ENCODE results near the gene POLN.

POLN gene

GRCh38 chr4:2093265-2093664 lies 148.7 kb downstream of the POLN start:
- Histone ChIP-seq H3K4me3 (no peak overlapping the region), H3K36me3 (ENCODE audit: insufficient read depth, low read length) (no peaks in the 10 kb centered on the region), H3K27ac (no peak overlapping the region), H3K9ac (ENCODE audit: insufficient read length) (no peak overlapping the region), H3K9me3 (ENCODE audit: low read depth, low read length) (no peaks in the 10 kb centered on the region)
- no peak for TF ChIP-seq FOXP2 (optimal IDR thresholded peaks at IDR 0.05; ENCODE audit: control extremely low read depth, extremely low read length, insufficient read depth)
- TF ChIP-seq EZH2 (IDR thresholded peaks at IDR 0.05): no peak
- no peak for TF ChIP-seq POLR2AphosphoS5 (IDR thresholded peaks at IDR 0.05; ENCODE audit: borderline replicate concordance, low read depth, low read length)
- DNase-seq (ENCODE audit: low read depth, low spot score): no peak

- no peak for DNase-seq (ENCODE audit: low read depth, low spot score)
- Histone ChIP-seq H3K9me3 (ENCODE audit: low read depth, low read length) (no peaks in the 10 kb centered on the region), H3K4me3 (no peak overlapping the region), H3K36me3 (ENCODE audit: insufficient read depth, low read length) (no peaks in the 10 kb centered on the region), H3K27ac (no peak overlapping the region), H3K9ac (ENCODE audit: insufficient read length) (no peak overlapping the region)
- TF ChIP-seq FOXP2 (optimal IDR thresholded peaks at IDR 0.05; ENCODE audit: control extremely low read depth, extremely low read length, insufficient read depth) (no peak), POLR2AphosphoS5 (IDR thresholded peaks at IDR 0.05; ENCODE audit: borderline replicate concordance, low read depth, low read length) (no peak)
These were observed 149.3 kb downstream of the POLN start for GRCh38 chr4:2092669-2093053.

DNA sequence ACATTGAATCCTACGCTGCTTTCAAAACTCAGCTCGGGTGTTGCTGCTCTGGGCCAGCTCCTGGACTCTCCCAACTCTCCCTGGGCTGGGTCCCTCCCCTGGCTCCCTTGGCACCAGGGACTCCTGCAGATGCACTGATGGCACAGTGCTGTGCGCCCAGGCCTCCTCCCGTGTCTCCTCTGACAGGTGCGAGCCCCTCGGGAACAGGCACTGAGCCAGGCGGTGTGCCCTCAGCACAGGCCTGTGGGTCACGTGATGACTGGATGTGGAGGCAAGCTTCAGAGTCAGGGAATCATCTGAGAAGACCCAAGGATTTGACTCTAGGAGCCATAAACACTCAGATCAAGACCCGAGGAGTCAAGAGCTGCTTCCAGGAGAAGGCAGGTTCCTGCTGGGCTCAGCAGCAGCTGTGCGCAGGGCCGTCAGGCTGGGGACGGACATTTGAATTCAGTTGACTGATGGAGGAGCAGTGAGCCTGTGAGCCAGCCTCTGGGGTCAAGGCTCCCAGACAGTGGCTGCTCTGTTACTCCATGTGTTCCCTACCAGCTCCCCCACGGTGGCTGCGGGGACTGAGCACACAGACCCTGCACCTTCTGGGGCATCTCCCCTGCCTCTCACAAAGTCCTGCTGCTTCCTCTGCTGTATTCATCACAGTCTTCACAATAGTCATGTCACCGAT lies 149.8 kb downstream of the POLN start:
- DNase-seq (ENCODE audit: low read depth, low spot score): no peak
- H3K36me3 ChIP-seq (ENCODE audit: insufficient read depth, low read length): no peaks in the 10 kb centered on the region
- no peak overlapping the region for H3K9ac ChIP-seq (ENCODE audit: insufficient read length)
- no peak for TF ChIP-seq POLR2AphosphoS5 (IDR thresholded peaks at IDR 0.05; ENCODE audit: borderline replicate concordance, low read depth, low read length)
- TF ChIP-seq FOXP2 (optimal IDR thresholded peaks at IDR 0.05; ENCODE audit: control extremely low read depth, extremely low read length, insufficient read depth): no peak
- no peak for TF ChIP-seq EZH2 (IDR thresholded peaks at IDR 0.05)
- H3K9me3 ChIP-seq (ENCODE audit: low read depth, low read length): no peaks in the 10 kb centered on the region
- H3K27ac ChIP-seq: no peak overlapping the region
- H3K4me3 ChIP-seq: no peak overlapping the region

DNA sequence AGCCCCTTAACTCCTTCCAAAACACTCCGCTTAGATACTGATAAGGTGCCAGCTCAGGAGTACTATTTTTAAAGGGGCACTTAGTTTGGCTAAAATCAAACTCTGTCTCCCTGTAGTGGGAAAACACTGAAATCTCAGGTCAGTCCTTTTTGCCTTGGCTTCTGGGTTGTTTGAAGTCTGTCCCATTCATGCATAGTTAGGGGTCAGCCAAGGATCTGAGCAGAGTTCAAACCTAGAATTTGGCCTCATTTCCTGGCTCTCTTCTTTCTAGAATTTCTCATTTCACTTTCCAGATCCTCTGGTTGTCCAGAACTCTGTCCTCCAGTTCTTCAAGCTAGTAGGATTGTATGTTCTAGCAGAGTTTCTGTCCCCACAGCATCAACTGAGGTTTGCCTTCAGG lies 151.3 kb downstream of the POLN start:
- Histone ChIP-seq H3K9ac (ENCODE audit: insufficient read length) (no peak overlapping the region), H3K4me3 (no peak overlapping the region), H3K9me3 (ENCODE audit: low read depth, low read length) (no peaks in the 10 kb centered on the region), H3K27ac (no peak overlapping the region), H3K36me3 (ENCODE audit: insufficient read depth, low read length) (no peaks in the 10 kb centered on the region)
- DNase-seq (ENCODE audit: low read depth, low spot score): no peak
- no peak for TF ChIP-seq EZH2 (IDR thresholded peaks at IDR 0.05)

GRCh38 chr4:2089222-2089621 lies 152.7 kb downstream of the POLN start:
- no peaks in the 10 kb centered on the region for H3K9me3 ChIP-seq (ENCODE audit: low read depth, low read length)
- DNase-seq (ENCODE audit: low read depth, low spot score): no peak
- H3K9ac ChIP-seq (ENCODE audit: insufficient read length): no peak overlapping the region
- TF ChIP-seq EZH2 (IDR thresholded peaks at IDR 0.05): no peak
- no peak for TF ChIP-seq POLR2AphosphoS5 (IDR thresholded peaks at IDR 0.05; ENCODE audit: borderline replicate concordance, low read depth, low read length)
- no peak for TF ChIP-seq FOXP2 (optimal IDR thresholded peaks at IDR 0.05; ENCODE audit: control extremely low read depth, extremely low read length, insufficient read depth)
- H3K4me3 ChIP-seq: no peak overlapping the region
- H3K27ac ChIP-seq: no peak overlapping the region
- H3K36me3 ChIP-seq (ENCODE audit: insufficient read depth, low read length): no peaks in the 10 kb centered on the region

DNA sequence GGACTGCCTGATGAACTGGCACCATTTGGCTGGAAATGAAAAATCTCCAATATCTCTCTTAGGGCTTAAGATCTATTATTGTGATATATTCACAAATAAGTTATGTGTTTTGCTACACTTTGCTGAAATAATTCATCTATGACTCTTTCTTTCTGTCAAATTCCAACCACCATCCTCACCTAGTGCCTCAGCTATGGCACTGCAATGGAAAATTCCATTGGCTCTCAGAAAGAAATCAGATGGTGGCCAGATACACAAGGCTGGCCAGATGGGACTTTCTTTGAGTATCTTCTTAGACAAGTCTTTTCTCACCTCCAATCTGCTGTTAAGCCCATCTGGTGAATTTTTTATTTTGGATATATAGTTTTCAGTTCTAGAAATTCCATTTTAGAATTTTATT lies 154.8 kb downstream of the POLN start:
- Histone ChIP-seq H3K36me3 (ENCODE audit: insufficient read depth, low read length) (no peaks in the 10 kb centered on the region), H3K4me3 (no peak overlapping the region), H3K9ac (ENCODE audit: insufficient read length) (no peak overlapping the region), H3K9me3 (ENCODE audit: low read depth, low read length) (no peaks in the 10 kb centered on the region), H3K27ac (no peak overlapping the region)
- TF ChIP-seq FOXP2 (optimal IDR thresholded peaks at IDR 0.05; ENCODE audit: control extremely low read depth, extremely low read length, insufficient read depth): no peak
- no peak for TF ChIP-seq EZH2 (IDR thresholded peaks at IDR 0.05)
- TF ChIP-seq POLR2AphosphoS5 (IDR thresholded peaks at IDR 0.05; ENCODE audit: borderline replicate concordance, low read depth, low read length): no peak
- no peak for DNase-seq (ENCODE audit: low read depth, low spot score)

- Histone ChIP-seq H3K36me3 (ENCODE audit: insufficient read depth, low read length) (no peaks in the 10 kb centered on the region), H3K27ac (no peak overlapping the region), H3K4me3 (no peak overlapping the region), H3K9ac (ENCODE audit: insufficient read length) (no peak overlapping the region), H3K9me3 (ENCODE audit: low read depth, low read length) (no peaks in the 10 kb centered on the region)
- TF ChIP-seq FOXP2 (optimal IDR thresholded peaks at IDR 0.05; ENCODE audit: control extremely low read depth, extremely low read length, insufficient read depth) (no peak), POLR2AphosphoS5 (IDR thresholded peaks at IDR 0.05; ENCODE audit: borderline replicate concordance, low read depth, low read length) (no peak), EZH2 (IDR thresholded peaks at IDR 0.05) (no peak)
- DNase-seq (ENCODE audit: low read depth, low spot score): no peak
These were observed 156.4 kb downstream of the POLN start for GRCh38 chr4:2085496-2085901.

GRCh38 chr4:2084316-2084715 lies 157.6 kb downstream of the POLN start:
- Histone ChIP-seq H3K9ac (ENCODE audit: insufficient read length) (no peak overlapping the region), H3K36me3 (ENCODE audit: insufficient read depth, low read length) (no peaks in the 10 kb centered on the region), H3K27ac (no peak overlapping the region), H3K9me3 (ENCODE audit: low read depth, low read length) (no peaks in the 10 kb centered on the region), H3K4me3 (no peak overlapping the region)
- no peak for DNase-seq (ENCODE audit: low read depth, low spot score)
- no peak for TF ChIP-seq EZH2 (IDR thresholded peaks at IDR 0.05)
- no peak for TF ChIP-seq FOXP2 (optimal IDR thresholded peaks at IDR 0.05; ENCODE audit: control extremely low read depth, extremely low read length, insufficient read depth)

GRCh38 chr4:2083826-2084160 lies 158.1 kb downstream of the POLN start:
- no peak overlapping the region for H3K9ac ChIP-seq (ENCODE audit: insufficient read length)
- DNase-seq (ENCODE audit: low read depth, low spot score): no peak

More at GRCh38 chr4:2083826-2084160, 158.1 kb downstream of the POLN start:
- H3K27ac ChIP-seq: no peak overlapping the region
- TF ChIP-seq POLR2AphosphoS5 (IDR thresholded peaks at IDR 0.05; ENCODE audit: borderline replicate concordance, low read depth, low read length) (no peak), FOXP2 (optimal IDR thresholded peaks at IDR 0.05; ENCODE audit: control extremely low read depth, extremely low read length, insufficient read depth) (no peak), EZH2 (IDR thresholded peaks at IDR 0.05) (no peak)
- no peaks in the 10 kb centered on the region for H3K9me3 ChIP-seq (ENCODE audit: low read depth, low read length)
- no peak overlapping the region for H3K4me3 ChIP-seq
- H3K36me3 ChIP-seq (ENCODE audit: insufficient read depth, low read length): no peaks in the 10 kb centered on the region

Data from SK-N-MC (cell line).